Stimulated activated CD4-positive, alpha-beta T cell treated with anti-CD3 and anti-CD28 coated beads, Interleukin-4, amount 100 ng/mL, for 24 hours (primary cell): Measurements from ENCODE around the gene DCUN1D5.

ENCODE experiments used
- DNase-seq: peaks from one replicate; pipeline ENCODE4 v3.0.0-alpha.2; 2020

DCUN1D5 gene

DNA sequence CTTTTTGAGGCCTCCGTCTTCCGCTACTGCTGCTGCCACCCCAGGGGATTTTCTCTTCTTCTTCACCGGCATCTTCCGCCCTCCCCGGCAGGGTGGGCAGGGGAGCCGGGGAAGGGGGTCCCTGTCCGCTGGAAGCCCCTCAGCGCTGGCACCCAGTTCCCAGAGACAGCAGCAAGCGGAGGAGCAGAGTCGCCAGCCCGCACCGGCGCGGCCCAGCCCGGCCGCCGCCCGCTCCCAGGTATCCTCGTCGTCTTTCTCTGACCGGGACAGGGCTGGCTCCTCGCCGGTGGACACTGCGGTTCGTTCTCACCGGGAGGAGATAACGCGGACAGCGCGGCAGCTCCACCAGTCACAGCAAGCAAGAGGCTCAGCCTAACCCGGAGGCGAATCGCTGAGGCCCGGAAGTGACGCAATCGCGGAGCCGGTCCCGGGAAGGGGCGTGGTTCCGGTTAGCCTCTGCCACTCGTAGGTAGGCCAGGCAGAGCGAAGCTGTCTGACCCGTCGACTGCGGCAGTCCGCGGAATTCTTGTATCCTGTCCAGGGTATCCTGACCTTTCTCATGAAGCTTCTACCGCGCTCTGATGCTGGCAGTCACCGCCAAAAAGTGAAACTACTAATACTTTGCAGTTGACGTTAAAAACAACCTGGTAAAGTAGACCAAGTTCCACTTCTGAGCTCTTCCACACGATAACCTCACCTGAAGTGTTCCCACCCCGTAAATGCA is at the start of gene DCUN1D5:
Gene DCUN1D5 (minus strand): TSS at position 360 of the 724 bp plus-strand sequence. CDS start 288 bp downstream, at position 72.
- peak; percentile 97 for DNase-seq

DNA sequence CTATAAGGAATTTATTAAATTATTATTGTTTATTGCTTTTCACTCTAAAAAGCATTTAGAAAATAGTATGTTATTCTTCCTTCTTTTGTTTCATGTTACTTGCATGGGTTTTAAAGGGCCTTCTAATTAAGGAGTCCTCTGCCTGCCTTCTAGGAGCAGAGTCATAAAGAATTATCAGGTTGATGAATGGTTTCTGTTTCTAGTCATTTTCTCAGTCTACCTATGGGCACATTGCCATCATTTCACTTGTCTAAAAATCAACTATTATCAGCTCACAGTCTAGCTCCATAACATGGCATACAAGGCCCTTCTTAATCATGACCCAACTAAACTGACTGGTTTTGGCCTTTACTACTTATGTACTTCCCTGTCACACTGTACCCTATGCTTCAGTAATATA is 33.5 kb upstream of the DCUN1D5 start:
- no peak for DNase-seq

DNA sequence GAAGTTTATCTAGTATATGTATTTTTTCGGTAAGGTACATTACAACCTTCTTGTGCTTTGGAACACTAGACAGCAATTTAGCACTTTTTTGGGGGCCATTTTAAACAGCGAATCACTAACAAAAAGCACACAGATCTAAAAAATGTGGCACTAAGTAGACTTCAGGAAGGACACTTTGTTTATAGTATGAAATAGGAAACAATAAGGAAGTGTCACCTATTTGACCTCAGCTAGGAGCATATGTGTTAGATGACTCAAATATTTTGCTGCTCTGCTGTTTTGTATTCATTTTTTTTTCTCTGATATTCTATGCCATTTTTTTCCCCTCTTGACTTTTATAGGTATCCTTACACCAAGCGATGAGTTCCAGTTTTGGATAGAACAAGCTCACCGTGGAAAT is 22.9 kb upstream of the DCUN1D5 start:
- no peak for DNase-seq

DNA sequence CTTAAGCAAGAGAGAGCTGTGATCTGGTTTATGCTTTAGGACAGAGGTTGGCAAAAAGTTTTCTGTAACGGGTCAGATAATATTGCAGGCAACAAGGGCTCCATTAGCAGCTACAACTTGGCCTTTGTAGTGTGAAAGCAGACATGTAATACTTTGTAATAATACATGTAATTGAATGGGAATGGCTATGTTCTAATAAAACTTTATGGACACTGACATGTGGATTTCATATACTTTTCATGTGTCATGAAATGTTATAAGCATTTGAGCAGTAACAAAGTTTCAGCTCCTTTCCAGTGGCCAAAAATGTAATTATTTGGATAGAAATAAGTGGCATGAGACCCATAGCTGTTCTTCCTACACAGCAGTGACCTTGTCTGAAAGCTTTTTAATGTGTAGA is 20.4 kb upstream of the DCUN1D5 start:
- DNase-seq: no peak

DNA sequence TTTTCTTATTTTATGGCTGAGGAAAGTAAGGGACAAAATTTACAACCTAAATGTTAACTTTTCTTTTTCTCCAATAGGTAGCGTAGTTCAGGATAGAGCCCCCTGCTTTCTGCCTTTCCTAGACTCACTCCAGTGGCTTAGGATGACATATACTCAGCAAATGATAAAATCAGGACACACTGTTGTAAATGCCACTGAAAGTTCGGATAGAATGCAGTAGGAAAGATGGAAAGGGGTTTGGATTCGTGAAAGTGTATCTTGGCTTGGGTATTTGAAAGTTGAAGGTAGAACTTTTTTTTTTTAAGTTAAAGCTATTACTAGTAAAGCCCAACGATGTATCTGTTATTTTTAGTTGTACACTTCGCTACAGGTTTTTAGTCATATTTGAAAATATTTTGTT is 19.4 kb upstream of the DCUN1D5 start:
- DNase-seq: no peak

DNA sequence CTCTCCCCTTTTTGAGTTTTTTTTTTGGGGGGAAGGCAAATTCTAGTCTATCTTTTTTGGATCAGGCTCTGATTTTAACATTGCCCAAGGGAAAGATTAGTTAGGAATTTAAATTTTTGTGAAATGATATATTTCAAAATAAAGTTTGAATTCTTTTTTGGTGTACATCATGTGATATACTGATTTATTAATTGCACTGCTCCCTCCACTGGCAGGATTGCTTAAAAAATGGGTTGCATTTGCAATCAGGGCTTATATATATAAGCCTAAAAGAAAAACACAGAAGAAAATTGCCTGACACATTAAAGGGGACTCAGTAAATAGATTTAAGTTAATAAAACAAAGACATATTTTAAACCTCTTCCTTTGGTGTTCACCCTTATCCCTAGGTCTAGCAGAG is 18.4 kb upstream of the DCUN1D5 start:
- DNase-seq: no peak

DNA sequence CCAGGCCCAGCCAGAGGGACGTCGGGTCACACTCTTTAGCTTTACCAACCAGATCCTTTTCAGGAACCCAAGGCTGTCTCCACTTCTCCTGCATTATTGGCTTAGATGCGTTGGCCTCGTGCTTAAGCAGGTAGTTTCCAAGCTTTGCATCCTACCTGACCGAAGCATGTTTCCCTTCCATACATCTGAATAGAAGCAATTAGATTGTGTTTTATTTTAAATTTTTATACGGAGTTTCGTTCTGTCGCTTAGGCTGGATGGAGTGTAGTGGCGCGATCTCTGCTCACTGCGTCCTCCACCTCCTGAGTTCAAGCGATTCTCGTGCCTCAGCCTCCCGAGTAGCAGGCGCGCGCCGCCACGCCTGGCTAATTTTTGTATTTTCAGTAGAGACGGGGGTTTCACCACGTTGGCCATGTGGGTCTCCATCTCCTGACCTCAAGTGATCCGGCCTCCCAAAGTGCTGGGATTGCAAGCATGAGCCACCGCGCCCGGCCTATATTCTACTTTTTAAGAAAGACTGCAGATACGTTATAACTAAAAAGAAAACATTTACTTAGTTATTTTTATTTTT is 17.9 kb upstream of the DCUN1D5 start:
- DNase-seq: no peak

DNA sequence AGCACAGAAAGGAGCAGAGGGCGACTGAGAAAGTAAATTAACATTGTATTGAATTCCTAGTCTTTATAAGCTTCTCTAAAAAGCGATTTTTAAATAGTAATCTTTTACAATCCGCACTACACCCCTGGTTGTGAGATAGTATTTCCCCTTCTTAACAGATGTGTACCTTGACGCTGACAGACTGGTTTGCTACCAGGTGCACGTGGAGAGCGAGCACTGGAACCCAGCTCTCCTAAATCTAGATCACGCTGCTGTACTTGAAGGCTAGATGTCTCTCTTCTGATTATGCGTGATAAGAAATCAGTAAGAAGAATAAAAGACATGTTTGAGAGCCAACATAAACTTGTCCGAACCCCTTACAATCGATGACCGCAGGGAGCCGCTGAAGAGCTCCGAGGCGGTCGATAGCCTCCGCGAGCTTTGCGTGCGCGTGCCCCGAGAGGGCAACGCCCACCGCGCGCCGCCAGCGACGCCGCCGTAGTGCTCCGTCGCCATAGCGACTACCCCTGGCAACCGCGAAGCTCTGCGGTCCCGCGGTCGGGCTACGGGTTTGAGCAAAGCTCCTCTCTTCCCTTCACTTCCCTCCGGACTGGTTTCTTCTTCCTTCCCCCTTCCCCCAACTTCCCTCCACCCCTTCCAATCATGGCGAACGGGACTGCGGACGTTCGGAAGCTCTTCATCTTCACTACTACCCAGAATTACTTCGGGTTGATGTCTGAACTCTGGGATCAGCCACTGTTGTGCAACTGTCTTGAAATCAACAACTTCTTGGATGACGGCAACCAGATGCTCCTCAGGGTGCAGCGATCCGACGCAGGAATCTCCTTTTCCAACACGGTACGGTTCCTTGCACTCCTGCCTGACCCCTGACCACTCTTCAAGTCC is 17.2 kb upstream of the DCUN1D5 start, which contains the start of gene DYNC2H1:
Gene DYNC2H1 (plus strand): TSS at position 494 of the 885 bp plus-strand sequence. CDS start 149 bp downstream, at position 643.
- DNase-seq: peak; percentile 87

DNA sequence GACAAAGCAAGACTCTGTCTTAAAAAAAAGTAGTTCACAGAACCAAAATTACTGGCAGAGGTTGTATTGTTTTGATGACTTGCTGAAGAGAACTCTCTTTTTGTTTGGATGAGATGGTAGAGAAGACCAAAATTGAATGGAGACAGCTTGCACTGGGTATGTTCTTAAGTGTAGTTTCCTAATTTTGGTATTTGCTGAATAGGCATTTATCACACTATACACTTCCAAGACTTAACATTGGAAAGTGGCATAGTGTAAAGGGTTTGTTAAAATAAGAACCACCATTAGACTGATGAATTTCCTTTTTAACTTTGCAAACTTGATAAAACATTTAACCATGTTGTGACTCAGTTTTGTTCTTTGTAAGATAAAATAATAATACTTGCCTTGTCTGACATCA is 5.3 kb upstream of the DCUN1D5 start:
- DNase-seq: no peak

DNA sequence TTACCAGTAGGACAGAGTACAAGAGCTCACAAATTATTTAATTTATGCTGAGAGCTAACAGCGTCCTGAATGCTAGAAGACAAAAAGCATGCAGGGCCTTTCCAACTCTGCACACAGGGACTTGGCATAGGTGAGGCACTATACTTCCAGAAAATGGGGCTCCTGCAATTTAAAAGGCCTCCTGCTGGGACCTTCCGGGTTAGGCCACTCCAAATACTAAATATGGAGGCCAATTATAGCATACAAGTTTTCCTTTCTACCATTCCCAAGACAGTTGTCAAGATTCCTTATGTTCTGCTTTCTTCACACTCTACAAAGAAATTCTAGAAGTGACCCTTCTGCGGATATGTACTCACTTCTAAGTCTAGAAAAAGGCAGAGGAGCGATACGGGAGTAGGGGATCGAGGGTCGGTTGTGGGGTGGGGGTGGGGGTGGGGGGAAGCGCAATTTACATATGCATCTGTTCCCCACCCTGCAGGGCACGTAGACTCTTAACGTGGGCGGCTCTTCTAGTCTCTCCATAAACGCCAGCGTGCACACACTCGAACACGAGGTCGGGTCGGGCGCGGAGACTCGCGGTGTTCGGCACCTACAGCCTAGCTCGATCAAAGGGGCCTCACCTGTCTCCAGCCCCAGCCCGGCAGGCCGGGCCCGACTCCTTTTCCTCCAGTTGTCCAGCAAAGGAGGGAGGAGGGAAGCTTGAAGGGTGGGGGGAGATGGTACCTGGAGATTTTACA is 728 bp downstream of the DCUN1D5 start:
- peak; percentile 57 for DNase-seq

DNA sequence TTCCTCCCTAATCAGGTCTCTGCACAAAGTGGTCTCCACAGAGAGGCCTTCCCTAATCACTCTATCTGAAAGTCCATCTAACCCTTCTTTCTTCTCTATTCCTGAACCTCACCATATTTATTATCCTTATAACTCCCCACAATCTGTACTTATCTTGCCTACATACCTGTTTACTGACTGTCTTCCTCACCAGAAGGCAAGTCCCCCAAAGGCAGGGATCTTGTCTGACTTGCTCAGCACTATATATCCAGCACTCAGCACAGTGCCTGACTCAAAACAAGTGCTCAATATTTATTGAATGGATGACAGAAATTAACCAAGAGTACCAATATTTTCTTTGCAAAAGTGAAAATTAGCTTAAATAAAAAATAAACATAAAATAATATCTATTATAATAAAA is 5.5 kb downstream of the DCUN1D5 start:
- DNase-seq: no peak

DNA sequence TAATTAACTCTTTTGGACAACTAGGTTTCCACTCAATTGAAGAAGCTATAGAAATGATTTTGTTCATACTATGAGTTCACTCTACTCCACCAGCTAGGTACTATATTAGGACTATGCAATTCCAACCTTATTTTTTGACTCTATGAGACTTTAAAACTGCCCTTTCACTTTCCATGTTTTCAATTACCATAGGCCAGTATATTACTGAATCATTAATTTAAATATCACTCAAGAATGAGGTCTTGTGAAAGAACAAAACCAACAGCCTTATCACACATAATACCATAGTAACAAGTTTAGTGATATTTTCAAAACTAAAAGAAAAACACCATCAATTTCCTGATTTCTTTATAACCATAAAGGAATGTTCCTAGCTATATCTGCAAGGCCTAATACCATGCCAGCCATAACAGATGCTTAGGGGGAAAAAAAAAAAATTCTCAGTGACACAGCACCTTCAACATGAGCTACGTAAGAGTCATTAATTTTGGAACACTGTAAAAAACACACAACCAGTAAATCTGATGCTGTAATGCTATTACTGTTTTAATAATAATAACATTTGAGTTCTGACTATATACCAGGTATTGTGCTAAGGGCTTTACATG is 6.1 kb downstream of the DCUN1D5 start:
- no peak for DNase-seq

DNA sequence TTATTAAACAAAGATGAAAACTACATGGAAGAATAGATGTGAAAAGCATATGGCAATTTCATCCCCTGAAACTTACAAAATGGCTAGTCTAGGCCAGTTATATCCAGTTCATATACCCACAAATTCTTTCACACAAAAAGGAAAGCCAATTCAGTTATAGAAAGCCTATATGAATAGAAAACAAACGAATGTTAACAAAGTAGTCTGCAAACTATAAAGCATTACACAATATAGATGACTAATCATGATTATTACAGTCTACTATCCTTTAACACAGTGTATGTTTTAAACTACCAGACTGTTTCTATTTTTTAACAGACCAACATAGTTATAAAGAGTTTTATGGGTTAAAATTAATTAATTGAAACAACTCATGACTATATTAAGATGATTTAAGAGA is 12.1 kb downstream of the DCUN1D5 start:
- DNase-seq: no peak

DNA sequence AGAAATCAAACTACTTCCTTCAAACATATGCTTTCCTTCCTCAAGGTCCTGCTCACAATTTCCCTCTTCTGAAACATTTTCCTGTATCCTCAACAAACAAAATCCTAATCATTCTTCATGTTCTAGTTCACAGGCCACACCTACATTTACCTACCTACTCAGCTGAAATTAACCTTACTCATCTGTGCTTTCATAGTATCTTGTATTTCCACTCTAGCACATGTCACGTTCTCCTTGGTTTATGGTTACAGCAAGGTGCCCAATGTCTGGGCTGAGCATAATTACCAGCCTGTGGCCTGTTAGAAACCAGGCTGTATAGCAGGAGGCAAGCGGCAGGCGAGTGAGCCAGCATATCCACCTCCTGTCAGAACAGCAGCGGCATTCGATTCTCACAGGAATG is 13.2 kb downstream of the DCUN1D5 start:
- DNase-seq: no peak

DNA sequence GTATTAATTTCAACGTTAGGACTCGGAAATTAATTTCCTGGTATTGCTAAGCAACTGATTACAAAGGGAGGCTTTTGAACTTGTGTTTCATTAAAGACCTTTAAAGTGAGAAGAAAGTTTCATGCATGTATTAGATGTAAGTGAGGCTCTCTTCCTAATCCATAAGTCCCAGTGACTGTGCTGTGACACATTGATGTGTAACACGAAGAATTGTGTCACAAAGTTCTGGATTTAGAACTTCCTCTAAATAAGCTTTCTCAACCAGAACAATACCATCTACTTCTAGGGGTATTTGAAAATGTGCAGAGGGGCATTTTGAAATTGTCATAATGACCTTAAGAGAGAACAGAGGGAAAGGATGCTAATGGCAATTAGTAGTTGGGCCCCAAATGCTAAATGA is 14.4 kb downstream of the DCUN1D5 start:
- no peak for DNase-seq

DNA sequence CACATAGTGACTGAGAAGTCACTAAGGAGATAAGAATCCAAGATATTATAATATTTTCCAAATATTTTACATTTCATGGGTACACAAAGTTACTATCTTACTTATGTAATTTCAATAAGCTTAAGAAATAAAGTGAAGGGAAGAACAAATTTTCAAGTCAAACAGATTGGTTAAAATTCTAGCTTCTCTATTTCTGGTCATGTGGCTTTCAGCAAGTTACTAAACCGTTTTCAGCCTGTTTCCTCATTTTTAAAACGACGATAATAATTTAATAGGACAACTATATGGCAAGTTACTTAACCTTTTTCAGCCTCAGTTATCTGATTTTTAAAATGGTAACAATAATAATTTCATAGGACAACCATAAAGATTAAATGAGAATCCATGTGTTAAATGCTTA is 15.6 kb downstream of the DCUN1D5 start:
- DNase-seq: no peak

DNA sequence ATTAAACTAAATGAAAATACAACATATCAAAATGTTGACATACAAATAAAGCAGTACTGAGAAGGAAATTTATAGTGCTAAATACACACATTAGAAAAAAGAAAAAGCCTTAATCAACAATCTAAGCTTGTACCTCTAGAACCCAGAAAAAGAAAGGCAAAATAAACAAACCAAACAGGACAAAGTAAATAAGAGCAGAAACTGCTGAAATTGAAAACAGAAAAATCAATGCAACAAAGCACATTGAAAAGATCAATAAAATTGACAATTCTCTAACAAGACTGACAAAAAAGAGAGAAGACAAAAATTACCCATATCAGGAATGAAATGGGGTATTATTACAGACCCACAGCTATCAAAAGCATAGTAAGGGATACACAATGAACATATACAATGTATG is 21.0 kb downstream of the DCUN1D5 start:
- no peak for DNase-seq

DNA sequence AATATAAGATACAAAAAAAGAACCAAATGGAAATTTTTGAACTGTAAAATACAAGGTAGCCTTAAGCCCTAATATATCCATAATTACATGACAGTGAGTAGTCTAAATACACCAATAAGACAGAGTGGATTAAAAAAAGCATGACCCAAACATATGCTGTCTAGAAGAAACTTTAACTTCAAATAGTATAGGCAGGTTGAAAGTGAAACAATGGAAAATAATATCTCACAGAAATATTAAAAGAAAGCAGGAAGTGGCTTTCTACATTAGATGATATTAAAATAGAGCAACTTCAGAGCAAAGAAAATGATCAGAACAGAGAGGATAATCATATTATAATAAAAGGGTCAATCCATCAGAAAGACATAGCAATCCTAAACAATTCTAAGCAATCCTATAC is 21.8 kb downstream of the DCUN1D5 start:
- no peak for DNase-seq

DNA sequence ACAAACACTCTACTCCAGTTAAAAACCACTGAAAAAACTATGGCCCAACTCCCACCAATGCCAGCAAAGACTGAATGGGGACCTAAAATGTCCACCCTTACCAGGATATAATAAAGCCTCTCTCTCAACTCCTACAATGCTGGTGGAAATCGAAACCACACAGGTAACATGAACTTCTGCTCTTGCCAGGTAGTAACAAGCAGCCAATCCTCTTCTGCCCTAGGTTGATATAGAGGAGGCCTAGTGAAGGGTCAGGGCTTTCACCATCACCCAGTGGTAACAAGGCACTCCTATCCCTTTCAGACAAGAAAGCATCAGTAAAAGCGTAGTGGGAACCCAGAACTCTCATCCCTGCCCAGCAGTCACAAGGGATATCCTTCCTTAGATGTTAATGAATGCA is 22.6 kb downstream of the DCUN1D5 start:
- no peak for DNase-seq

DNA sequence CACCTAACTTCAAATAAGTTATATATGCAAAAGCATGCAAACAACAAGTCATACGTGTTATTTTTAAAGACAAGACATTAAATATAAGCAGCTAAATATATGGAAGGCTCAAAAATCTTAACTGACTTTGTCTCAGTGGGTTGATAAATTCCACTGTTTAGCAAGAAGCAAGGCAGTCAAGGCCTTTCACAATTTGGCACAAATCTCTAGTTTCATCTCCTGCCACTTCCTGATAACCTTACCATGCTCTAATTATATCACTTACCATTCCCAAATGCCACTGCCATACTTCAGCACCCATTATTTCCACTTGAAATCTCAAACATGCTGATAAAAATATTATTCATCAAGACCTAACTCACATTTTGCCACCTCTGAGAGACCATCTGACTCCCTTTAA is 24.8 kb downstream of the DCUN1D5 start:
- no peak for DNase-seq

DNA sequence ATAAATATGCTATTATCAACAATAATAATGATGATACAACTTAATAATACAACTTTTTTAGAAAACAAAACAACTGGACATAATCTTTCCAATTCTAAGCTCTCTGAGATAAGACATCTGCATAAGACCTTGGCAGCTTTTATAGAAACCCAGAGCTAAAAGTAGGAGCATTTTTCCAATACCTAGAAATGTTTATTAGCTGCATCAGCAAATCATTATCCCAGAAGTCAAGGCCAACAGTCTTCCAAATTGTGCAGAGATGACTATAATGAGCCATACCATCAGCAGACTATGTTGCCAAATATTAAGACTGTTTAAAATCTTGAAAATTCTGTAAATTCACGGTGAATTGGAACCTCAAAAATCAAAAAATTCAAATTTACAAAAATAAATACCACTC is 30.3 kb downstream of the DCUN1D5 start:
- DNase-seq: no peak

DNA sequence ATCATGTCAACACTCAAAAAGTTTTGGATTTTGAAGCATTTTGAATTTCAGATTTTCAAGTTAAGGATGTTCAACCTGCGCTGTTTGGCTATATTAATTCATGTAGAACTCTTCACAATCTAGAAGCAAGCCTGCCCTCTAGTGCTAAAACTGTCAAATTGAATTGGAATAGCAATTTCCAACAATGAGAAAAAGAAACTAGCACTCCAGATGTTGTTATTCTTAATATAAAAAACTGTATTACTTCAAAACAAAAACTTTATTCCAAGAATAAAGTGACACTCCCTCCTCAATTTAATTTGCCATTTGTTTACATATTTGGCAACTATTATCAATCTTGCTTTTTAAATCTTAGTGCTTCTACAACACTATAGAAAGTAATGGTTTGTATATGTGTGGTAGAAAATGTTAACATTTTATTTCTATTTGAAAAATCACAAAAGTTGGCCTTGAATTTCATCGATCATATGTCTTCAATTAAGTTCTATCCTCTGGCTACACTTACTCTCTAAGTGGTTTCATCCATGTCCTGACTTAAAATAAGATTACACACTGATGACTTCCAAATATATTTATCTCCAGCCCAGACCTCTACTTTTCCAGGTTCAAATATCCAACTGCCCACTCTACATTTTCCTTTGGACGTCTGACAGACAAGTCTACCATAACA is 36.6 kb downstream of the DCUN1D5 start:
- DNase-seq: no peak
